ENCODE measurements around the gene PAQR3. TPM values are rescaled to one million over a fixed set of nuclear protein-coding genes. Genes with fewer than 3 reads are reported as not detected.

PAQR3 gene
- total RNA-seq, 2 donors from 2014 or later = 6.9 to 31.0 TPM

GRCh38 chr4:78953769-78954666 lies 14.8 kb upstream of the PAQR3 start:
- peak; percentile 7 for DNase-seq (ENCODE audit: low spot score)
- intact Hi-C loops (cut with DNase I) = loop anchor here (2.0 to 10.0 kb wide), 5 partner anchors 91 to 1261 kb away; partner anchors contain the start of gene ANTXR2
- 39% methylated on average over 11 of the region's 11 CpGs for WGBS

GRCh38 chr4:78953231-78953630 lies 14.0 kb upstream of the PAQR3 start:
- 81% methylated on average over 5 of the region's 5 CpGs for WGBS
- Histone ChIP-seq H3K27me3 (replicated peaks; ENCODE audit: insufficient read depth) (no peaks in the 10 kb centered on the region), H3K4me1 (replicated peaks) (peaks cover 7% of the 10 kb centered on the region), H3K9me3 (no peaks in the 10 kb centered on the region), H3K4me3 (no peak overlapping the region), H3K36me3 (no peaks in the 10 kb centered on the region), H3K27ac (no peak overlapping the region)
- intact Hi-C loops (cut with DNase I) = loop anchor here (2.0 to 10.0 kb wide), 5 partner anchors 92 to 1262 kb away; partner anchors contain the start of gene ANTXR2
- no peak for DNase-seq (ENCODE audit: low spot score)
- no peak for TF ChIP-seq POLR2A (IDR thresholded peaks at IDR 0.05)
- TF ChIP-seq CTCF (IDR thresholded peaks at IDR 0.05) = no peak
- no peak for TF ChIP-seq POLR2AphosphoS5 (IDR thresholded peaks at IDR 0.05)

More at GRCh38 chr4:78953769-78954666, 14.8 kb upstream of the PAQR3 start:
- no peak overlapping the region for H3K4me3 ChIP-seq
- H3K4me1 ChIP-seq (replicated peaks) = peaks cover 7% of the 10 kb centered on the region
- H3K27me3 ChIP-seq (replicated peaks; ENCODE audit: insufficient read depth) = no peaks in the 10 kb centered on the region
- no peaks in the 10 kb centered on the region for H3K36me3 ChIP-seq
- H3K27ac ChIP-seq = no peak overlapping the region
- no peaks in the 10 kb centered on the region for H3K9me3 ChIP-seq
- peak in 2 of 4 experiments; percentile 41 to 47 for TF ChIP-seq CTCF (IDR thresholded peaks at IDR 0.05)
- no peak for TF ChIP-seq POLR2A (IDR thresholded peaks at IDR 0.05)
- no peak for TF ChIP-seq POLR2AphosphoS5 (IDR thresholded peaks at IDR 0.05)

- peak; percentile 35 for DNase-seq (ENCODE audit: low spot score)
- Histone ChIP-seq H3K27me3 (replicated peaks; ENCODE audit: insufficient read depth) (no peaks in the 10 kb centered on the region), H3K27ac (no peak overlapping the region), H3K36me3 (no peaks in the 10 kb centered on the region), H3K9me3 (no peaks in the 10 kb centered on the region), H3K4me1 (replicated peaks) (peaks cover 7% of the 10 kb centered on the region), H3K4me3 (no peak overlapping the region)
- TF ChIP-seq POLR2AphosphoS5 (IDR thresholded peaks at IDR 0.05) (peak; percentile 18), POLR2A (IDR thresholded peaks at IDR 0.05) (no peak), CTCF (IDR thresholded peaks at IDR 0.05) (peak in 3 of 4 experiments; percentile 61 to 73 (median 73))
- intact Hi-C loops (cut with DNase I) = loop anchor here (2.0 to 10.0 kb wide), 5 partner anchors 93 to 1263 kb away; partner anchors contain the start of gene ANTXR2
- 56% methylated on average over 3 of the region's 3 CpGs for WGBS
Observed at GRCh38 chr4:78951862-78952472, 12.7 kb upstream of the PAQR3 start.

GRCh38 chr4:78949735-78950134 lies 10.5 kb upstream of the PAQR3 start:
- no peaks in the 10 kb centered on the region for H3K9me3 ChIP-seq
- H3K4me3 ChIP-seq = no peak overlapping the region
- no peaks in the 10 kb centered on the region for H3K27me3 ChIP-seq (replicated peaks; ENCODE audit: insufficient read depth)
- H3K27ac ChIP-seq = no peak overlapping the region
- intact Hi-C loops (cut with DNase I) = loop anchor here (5.0 to 10.0 kb wide), 4 partner anchors 95 to 1235 kb away; partner anchors contain the start of gene ANTXR2
- DNase-seq (ENCODE audit: low spot score) = no peak
- H3K4me1 ChIP-seq (replicated peaks) = peaks cover 7% of the 10 kb centered on the region
- 82% methylated on average over 1 of the region's 1 CpG for WGBS
- H3K36me3 ChIP-seq = no peaks in the 10 kb centered on the region
- TF ChIP-seq CTCF (IDR thresholded peaks at IDR 0.05) (no peak), POLR2A (IDR thresholded peaks at IDR 0.05) (no peak), POLR2AphosphoS5 (IDR thresholded peaks at IDR 0.05) (no peak)

Data from prostate gland (tissue), 2 donors.